HG02852 (cell line): ENCODE data around the gene CASKIN2.

ENCODE experiments used
- ATAC-seq: cut with Tn5 transposase; IDR thresholded peaks from one replicate; pipeline ENCODE4 v1.9.1; 2021; ENCODE audit warnings: mild to moderate bottlenecking, moderate library complexity; ENCODE audit not compliant: unreplicated experiment

CASKIN2 gene

DNA sequence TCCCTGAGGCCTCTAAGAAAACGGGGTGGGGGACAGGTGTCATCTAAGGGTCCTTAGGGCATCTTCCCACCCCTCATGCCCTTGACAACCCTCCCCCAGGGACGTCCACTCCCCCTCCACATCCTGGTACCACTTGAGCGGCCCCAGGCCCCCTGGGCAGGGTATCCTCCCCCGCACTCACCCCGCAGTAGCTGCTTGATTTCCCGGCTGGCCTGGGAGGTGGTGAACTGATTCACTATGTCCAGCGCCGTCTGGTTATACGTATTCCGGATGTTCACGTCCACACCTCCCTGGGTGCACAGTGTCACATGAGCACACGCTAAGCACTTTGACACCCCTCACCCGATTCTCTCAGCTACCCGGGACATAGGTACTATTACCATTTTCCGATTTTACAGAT, 9.7 kb downstream of the CASKIN2 start:
- ATAC-seq: no peak

DNA sequence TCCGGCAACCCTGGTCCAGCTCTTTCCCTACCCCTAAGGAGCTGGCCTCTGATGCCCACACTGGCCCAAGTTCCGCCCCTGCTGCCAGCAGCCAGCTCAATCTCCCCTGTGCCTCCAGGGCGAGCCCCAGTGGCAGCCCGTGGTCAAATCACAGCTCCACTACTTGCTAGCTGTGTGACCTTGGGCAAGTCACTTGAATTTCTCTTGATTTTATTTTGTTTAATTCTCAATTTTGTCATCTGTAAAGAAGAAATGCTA, 10.3 kb downstream of the CASKIN2 start:
- no peak for ATAC-seq

- ATAC-seq: no peak
Measured at GRCh38 chr17:75504347-75505151, 10.8 kb downstream of the CASKIN2 start.

DNA sequence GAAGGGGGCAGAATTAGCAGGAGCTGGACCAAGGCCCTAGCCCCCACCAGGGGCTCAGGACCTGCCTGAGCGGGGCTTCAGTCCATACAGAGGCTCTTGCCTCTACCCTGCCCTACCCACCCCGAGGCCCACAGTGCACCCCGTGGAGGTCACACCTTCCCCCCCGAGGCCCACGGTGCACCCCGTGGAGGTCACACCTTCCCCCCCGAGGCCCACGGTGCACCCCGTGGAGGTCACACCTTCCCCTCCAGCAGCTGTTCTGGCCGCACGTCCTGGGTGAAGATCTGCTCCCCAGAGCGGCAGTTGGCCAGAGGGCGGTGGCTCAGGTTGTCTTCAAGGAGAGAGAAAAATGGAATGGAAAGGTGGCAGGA, 11.4 kb downstream of the CASKIN2 start:
- ATAC-seq: no peak

DNA sequence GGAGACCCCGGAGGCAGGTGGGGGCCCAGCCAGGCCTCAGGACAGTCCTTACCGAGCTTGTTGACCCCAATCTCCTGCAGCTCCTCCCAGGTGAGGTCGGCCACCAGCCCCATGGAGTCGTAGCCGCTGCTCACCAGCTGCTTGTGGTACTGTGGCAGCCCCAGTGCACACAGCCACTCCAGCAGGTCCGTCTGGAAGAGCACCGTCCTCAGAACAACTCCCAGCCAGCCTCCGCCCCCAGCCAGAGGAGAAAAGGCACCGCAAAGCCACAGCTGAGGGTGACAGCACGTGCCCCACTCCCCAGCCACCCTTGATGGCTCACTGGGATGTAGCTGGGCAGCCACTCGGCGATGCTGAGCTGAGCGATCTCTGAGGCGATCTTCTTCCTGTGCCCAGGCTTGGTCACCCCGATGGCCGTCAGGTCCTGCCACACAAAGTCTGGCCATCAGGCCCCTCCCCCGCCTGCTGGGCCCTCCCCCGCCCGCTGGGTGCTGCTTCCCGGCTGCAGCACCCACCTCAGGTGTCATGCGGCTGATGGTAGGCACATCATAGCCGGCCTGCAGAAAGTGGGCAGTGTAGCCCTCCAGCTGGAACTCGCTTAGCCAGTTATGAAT, 11.9 kb downstream of the CASKIN2 start:
- ATAC-seq: no peak

- ATAC-seq: no peak
Measured at GRCh38 chr17:75502721-75503329, 12.5 kb downstream of the CASKIN2 start.

- no peak for ATAC-seq
Measured at GRCh38 chr17:75502072-75502720, 13.1 kb downstream of the CASKIN2 start.

DNA sequence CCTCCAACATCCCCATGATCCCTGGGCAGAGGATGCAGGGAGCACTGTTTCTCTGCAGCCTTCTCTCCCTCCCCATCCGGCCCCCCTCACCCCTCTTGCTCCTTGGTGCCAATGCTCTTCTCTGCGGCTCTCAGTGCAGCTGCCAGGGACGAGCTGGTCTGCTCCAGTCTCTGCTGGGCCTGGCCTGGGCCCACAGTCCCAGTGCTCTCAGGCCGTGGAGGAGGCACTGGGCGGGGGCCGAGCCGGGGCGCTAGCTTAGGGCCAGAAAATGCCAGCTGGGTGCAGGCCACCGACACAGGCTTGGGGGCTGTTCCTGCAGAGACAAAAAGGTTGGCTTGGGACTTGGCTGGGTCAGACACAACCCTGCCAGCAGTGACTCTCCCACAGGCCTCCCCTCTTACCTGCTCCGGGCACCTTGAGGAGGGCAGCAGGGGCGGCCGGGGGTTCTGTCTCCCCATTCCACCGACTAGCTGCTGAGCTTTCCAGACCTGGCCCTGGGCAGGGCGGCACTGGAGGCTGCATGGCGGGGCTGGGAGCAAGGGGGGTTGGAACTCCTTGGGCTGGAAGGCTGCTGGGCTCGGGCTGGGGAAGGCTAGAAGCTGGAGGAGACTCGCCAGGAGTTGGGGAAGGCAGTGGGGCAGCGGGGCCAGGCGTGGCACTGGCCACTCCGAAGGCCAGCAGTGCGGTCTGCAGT, 13.8 kb downstream of the CASKIN2 start:
- no peak for ATAC-seq

GRCh38 chr17:75500419-75501216, 14.7 kb downstream of the CASKIN2 start:
- ATAC-seq: no peak

GRCh38 chr17:75499313-75500022, 15.9 kb downstream of the CASKIN2 start:
- ATAC-seq: no peak

DNA sequence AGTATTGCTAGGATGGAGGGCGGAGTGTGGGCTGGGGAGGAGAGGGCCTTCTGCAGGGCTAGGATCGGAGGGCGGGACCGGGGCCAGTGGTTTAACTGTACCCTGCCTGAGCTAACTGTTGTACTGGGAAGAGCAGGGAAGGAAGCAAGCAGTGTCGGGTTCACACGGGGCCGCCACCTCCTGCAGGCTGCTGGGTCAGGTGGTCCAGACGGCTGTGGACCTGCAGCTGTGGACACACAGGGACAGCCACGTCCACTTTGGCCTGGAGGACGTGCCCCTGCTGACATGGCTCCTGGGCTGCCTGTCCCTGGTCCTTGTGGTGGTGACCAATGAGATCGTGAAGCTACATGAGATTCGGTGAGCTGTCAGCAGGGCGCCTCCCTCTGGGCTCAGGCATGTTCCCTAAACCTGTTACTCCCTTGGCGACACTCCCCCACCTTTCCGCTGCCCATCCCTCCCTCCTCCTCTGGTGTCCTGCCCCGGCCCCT, 16.6 kb downstream of the CASKIN2 start:
- ATAC-seq: no peak

- ATAC-seq: no peak
Measured at GRCh38 chr17:75498039-75498725, 17.2 kb downstream of the CASKIN2 start.

GRCh38 chr17:75496005-75496404, 19.3 kb downstream of the CASKIN2 start:
- ATAC-seq: no peak

DNA sequence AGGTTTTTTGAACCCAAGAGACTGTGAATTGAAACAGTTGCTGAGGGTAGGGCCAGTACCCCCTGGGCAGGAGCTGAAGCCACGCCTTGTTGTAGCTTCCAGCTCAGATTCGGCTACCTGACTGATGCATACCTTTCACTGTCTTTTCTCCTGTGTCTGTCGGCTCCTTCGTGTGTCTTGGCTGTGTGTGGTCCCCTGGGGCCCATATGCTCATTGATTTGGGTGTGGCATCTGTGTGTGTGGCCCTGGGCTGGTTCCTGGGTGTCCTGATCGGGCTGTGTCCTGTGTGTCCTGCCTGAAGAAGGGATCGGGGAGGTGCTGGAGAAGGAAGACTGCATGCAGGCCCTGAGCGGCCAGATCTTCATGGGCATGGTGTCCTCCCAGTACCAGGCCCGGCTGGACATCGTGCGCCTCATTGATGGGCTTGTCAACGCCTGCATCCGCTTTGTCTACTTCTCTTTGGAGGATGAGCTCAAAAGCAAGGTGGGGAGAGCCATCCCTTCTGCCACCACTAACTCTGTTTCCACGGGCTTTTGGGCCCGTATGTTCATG, 20.9 kb downstream of the CASKIN2 start:
- ATAC-seq: no peak

GRCh38 chr17:75493476-75494129, 21.7 kb downstream of the CASKIN2 start:
- ATAC-seq: no peak

DNA sequence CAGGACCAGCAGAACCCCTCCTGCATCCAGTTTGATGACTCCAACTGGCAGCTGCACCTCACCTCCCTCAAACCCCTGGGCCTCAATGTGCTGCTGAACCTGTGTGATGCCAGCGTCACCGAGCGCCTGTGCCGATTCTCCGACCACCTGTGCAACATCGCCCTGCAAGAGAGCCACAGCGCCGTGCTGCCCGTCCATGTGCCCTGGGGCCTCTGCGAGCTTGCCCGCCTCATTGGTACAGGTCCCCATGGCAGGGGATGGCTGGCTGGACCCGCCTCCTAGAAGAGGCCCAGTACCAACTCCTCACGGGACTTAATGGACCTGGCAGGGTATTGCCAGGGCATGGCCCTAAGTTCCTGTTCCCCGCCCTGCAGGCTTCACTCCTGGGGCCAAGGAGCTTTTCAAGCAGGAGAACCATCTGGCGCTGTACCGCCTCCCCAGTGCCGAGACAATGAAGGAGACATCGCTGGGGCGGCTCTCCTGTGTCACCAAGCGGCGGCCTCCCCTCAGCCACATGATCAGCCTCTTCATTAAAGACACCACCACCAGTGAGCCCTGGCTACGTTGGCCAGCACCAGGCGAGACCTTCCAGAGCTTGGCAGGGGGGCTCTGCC, 22.7 kb downstream of the CASKIN2 start:
- ATAC-seq: no peak

DNA sequence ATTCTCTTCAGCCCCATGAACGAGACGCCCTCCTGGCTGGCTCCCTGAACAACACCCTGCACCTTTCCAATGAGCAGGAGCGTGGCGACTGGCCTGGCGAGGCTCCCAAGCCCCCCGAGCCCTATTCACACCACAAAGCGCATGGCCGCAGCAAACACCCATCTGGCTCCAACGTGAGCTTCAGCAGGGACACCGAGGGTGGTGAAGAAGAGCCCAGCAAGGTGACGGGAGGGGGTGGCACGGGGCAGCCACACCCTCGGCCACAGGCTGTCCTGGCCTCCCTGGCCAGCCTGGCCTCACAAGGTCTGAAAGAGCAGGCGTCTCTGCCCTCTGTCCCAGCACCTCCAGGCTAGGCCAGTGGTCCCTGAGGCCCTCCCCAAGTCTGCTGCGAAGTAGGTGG, 23.7 kb downstream of the CASKIN2 start:
- no peak for ATAC-seq
